Renal pelvis (tissue), 4 donors: ENCODE results near the gene ACAD10. TPM values are rescaled to one million over a fixed set of nuclear protein-coding genes. Genes with fewer than 3 reads are reported as not detected.

Experiments
- DNase-seq: peaks from one replicate; pipeline ENCODE4 v3.0.0-alpha.2; 2013
- polyA plus RNA-seq, 3 donors: library from polyadenylated mRNA; unstranded; fragments of 120-200 nt; gene quantifications; one replicate each; pipeline ENCODE4 v1.2.1, GENCODE V29; 2013; ENCODE audit not compliant: insufficient read length in 3 of 3

ACAD10 gene
- polyA plus RNA-seq, 3 donors, result 31.8 to 53.2 (median 49.8) TPM

DNA sequence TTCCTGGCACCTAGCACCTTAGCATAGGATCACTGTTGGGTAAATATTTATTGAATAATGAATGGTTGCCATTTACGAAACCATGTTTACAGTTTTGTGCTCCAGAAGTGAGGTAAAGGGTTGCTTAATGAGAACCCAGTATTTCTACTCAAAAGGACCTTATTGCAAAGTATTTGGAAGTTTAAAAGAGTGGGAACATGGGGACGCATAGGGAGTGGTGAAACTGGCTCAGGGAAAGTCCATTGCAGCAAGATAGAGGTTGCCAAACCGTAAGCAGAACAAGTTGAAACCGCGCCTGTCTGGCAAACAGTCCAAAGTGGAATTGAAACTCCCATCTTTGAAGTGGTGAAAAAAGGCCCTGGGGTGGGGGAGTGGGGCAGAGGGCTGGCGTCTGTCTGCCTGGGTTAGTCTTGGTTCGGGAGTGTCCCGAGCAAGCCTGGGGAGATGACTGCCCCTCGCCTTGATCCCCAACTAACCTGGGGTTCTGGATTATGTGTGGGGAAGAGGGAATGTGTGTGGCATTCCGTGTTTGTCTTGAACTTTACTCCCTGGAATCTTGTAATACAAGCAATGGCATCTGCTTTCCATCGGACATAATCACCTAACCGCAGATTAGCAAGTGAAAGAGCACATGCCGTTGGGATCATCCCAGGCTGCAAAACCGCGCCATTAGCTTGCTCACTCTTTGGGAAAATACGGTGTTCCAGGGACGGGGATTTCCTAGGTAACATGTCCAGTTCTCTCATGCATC, 88.1 kb downstream of the ACAD10 start:
- no peak for DNase-seq

DNA sequence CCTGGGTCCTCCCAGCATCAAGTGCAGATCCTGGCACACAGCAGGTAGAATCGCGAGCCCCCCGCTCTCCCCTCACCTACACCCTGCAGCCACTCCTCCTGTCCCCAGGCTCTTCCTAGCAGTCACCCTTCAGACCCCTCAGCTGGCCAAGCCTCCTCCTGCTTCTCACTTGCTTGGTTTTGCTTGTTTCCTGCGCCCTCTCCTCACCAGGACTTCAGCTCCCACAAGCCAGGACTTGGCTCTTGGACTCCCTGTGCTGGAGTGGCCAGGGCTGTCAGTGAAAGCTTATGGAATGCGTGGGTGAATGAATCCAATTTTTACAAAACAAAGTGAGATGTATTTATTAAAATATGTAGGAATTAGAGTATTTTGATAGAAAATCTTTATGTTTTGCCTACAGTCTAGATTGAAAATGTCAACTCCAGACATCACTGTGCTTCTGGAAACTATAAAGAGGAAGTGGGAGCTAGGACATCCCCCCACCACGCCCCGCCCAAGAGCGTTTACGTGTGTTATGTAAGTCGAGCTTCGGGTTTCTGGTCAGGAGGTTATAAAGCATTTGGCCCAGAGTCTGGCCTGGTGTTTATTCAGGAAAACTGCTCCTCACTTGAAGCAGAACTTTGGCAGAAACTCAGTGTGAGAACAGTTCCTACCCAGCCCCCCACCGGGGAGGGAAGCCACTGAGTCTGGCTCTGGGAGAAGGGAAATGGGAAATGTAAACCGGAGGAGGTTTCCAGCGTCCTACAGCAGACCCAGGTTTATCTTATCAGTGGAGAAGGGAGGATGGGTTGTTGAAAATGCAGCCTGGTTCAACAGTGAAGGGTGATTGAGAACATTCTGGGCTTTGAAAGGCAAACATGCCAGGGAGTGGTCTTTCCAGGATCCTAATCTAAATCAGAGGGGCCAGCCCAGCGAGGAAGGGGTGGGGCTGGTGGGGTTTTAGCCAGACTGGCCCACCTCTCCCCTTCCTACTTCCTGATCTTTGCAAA, 89.6 kb downstream of the ACAD10 start:
- DNase-seq, result peak; percentile 91

DNA sequence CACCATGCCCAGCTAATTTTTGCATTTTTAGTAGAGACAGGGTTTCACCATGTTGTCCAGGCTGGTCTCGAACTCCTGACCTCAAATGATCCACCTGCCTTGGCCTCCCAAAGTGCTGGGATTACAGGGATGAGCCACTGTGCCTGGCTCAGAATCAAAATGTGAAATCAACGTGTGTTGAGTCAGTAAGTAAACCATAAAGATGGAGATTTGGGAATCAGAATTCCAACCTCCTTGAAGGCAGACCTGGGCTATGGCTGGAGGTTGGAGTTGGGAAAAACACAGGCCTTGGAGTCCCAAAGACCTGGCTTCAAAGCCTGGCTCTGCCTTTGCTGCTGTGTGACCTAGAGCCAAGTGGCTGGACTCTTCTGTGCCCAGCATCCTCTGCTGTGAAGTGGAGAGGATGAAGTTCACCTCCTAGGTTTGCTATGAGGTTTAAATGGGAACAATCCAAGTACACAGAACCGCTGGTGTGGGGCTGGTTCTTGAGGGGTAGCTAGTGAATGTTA, 91.0 kb downstream of the ACAD10 start:
- no peak for DNase-seq

DNA sequence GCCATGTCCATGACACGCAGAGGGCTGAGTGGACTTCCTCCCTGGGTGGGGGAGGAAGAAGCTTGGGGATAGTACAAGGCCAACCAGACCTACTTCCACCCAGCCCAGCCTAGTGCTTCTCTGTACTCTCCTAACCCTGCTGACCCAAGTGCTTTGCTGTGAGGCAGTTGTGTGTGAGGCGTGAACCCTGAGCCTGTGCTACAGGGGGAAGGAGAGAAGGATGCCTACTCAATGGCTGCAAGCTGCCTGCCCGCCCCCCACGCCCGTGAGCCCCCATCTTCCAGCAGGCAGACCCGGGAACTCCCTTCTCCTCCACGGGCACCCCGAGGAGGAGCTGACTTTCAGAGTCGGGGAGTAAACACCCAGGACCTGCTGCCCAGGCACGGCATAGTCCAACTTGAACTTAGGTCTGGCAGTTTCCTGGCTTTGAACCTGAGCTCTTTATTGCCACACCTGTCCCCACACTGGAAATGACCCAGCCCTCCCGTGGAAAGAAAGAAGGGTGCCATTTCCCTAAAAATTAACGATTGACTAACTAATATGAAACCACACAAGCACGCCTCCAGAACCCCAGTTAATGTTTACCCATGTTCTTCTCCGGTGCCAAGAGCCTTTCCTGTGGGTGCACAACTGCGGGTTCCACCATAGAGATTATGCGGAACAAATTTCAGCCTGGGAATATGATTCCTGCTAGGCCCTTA, 91.6 kb downstream of the ACAD10 start:
- DNase-seq, result no peak

DNA sequence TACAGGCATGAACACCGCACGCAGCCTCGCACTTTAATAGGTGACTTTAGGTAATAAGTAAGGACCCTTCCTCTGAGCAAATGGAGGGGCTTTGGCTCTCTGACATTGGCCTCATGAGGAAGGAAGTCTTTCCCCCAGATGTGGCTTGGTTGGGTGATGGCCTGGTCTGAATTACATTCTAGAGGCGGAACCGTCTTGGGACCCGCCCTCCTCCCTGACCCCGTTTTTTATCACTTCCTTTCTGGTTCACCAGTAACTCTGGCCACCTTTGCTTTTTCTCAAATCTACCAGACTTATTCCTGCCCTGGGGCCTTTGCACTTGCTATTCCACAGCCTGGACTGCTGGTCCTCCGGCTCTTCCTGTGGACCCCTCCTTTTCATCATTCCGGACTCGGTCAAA, 94.3 kb downstream of the ACAD10 start:
- no peak for DNase-seq

DNA sequence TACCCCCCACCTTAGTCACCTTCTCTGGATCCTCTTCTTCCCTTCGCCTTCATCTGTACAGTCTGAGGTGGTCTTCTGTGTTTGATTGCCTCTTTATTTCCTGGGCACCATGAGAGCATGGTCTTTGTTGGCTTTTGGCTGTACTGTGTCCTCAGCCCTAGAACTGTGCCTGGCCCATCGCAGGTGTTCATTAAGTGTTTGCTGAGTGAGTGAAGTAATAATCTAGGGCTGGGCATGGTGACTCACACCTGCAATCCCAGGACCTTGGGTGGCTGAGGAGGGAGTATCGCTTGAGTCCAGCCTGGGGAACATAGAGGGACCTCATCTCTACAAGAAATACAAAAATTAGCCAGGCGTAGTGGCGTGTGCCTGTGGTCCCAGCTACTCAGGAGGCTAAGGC, 94.8 kb downstream of the ACAD10 start:
- no peak for DNase-seq

DNA sequence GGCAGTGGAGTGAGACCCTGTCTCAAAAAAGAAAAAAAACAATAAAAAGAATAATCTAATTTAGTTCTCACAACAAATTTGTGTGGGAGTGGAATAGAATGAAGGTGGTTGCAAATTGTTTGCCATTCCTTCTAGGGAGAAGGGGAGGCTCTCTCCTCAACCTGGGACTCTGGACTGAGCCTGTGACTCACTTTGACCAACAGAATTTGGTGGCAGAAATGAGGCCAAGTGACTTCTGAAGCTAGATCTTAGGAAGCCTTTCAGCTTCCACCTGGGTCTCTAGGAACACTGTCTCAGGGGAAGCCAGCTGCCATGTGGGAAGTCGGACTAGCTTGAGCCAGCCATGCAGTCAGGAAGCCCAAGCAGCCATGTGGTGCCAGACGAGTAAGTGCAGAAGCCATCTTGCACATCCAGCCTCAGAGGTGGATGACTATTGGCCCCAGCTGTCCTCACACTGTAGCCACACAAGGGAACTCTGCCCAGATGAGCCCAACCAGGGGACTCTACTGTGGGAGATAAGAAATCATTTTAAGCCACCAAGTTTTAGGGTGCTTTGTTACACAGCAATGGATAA, 95.3 kb downstream of the ACAD10 start:
- DNase-seq, result no peak

DNA sequence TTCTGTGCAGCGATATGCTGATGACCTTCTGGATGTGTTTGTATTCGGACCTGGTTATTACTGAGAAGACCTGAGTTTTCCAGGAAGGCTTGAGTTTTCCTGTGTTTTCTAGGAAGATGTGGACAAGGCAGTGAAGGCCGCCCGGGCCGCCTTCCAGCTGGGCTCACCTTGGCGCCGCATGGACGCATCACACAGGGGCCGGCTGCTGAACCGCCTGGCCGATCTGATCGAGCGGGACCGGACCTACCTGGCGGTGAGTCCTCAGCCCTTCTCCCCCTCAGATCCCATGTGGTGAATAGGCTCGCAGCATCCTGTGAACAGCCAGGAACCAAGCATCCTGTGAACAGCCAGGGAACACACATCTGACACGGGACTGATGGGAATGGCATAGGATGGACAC, 97.2 kb downstream of the ACAD10 start:
- DNase-seq, result no peak

DNA sequence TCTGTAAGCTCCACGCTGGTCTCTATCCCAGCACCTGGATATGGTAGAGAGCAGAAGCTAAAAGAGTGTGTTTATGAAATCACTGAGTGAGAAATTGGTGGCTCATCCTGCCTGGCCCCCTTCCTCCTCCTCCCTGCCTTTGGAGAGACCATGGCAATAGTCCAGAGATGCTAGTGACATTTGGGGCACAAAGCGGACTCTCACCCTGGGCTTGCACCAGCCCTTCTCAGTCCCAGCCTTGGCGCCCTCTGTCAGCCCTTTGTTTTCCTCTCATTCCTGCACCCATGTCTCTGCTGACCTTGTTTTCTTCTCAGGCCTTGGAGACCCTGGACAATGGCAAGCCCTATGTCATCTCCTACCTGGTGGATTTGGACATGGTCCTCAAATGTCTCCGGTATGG, 99.1 kb downstream of the ACAD10 start:
- DNase-seq, result no peak

DNA sequence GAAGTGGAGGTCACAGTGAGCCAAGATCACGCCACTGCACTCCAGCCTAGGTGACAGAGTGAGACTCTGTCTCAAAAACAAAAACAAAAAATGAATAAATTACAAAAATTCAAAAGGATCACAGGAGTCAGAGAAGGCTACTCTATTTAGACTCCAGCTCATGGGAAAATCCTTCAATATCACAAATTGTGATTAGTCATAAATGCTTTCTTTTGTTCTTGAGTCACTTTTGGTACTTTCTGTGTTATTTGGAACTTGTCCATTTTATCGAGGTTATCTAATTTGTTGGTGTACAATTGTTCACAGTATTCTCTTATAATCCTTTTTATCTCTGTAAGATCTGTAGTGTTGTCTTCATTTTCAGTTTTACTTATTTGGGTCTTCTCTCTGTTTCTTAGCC, 99.8 kb downstream of the ACAD10 start:
- DNase-seq, result no peak

DNA sequence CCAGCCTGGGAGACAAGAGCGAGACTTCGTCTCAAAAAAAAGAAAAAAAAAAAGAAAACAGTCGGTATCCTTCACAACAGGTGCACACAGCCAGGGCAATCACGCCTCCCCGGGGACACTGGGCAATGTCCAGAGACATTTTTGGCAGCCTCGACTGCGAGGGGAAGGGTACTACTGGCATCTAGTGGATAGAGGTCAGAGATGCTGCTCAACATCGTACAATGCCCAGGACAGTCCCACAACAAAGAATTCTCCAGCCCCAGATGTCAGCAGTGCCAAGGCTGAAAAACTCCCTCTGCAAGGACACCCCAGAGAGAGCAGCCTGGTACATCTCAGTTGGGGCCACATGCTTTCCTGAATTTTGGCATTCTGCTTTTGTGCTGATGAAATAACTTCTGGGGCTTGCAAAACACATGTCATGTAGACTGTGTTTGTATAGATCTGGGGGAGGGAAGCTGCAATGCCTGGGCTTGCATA, 102.4 kb downstream of the ACAD10 start:
- DNase-seq, result no peak

DNA sequence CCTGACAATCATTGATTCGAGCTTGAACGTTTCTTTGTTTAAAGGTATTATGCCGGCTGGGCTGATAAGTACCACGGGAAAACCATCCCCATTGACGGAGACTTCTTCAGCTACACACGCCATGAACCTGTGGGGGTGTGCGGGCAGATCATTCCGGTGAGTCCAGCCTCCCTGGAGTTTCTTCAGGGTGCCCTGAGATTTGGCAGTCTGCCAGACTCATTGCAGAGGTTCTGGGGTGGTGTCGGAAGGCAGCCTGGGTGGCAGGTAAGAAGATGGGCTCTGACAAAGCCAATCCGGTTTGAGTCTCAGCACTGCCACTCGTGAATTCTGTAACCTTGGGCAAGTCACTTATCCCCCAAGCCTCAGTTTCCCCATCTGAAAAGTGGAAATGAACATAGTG, 103.9 kb downstream of the ACAD10 start:
- DNase-seq, result no peak

DNA sequence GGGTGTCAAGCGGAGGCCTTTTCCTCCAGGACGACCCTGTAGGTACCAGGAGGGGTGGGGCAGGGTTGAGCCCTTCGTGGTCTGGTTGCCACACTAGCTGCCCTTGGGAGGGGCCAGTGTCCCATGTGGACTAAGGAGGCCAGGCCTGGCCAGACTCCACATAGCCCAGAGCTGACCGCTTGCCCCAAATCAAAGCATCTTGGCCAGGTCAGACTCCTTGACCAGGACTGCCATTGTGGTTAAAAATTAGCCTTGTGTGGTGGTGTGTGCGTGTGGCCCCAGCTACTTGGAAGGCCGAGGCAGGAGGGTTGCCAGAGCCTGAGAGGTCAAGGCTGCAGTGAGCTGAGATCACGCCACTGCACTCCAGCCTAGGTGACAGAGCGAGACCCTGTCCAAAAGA, 105.7 kb downstream of the ACAD10 start:
- no peak for DNase-seq

DNA sequence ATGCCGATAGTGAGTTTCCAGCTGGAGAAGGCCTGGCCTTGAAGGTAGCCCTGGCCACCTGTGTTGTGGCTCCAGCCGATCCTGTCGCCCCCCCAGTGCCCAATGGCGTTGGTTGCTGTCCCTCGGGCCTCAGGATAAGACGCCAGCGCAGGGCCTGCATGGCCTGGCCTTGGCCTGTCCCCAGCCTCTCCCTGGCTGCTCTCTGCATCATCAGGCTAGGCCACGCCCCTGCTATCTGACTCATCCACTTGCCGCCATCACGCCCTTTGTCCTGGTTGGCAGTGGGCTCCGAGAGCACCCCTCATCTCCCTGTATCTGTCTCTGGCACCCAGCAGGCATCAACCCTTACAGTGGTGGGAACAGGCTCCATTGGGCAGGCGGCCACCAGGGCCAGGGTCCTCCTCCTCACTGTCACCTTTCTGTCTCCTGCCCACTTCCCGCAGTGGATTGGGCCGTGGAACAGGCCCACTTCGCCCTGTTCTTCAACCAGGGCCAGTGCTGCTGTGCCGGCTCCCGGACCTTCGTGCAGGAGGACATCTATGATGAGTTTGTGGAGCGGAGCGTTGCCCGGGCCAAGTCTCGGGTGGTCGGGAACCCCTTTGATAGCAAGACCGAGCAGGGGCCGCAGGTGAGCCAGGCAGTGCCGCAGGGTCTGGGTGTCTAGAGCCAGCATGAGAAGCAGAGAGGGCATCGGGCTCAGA, 106.5 kb downstream of the ACAD10 start:
- no peak for DNase-seq

DNA sequence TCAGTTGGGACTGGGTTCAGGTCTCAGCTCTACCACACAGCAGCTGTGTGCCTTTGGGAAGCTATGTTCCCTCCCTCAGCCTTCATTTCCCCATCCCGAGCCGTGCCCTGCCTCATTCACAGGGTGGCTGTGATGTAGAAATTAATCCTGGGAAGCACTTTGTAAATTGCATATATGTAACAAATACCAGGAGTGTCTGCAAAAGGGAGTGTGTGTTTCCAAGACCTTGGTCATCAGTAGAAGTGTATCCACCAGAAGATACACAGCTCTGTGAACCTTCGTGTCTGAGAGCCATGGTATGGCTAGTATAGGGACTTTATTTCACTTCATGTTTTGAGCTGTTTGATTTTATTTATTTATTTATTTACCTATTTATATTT, 107.0 kb downstream of the ACAD10 start:
- no peak for DNase-seq

DNA sequence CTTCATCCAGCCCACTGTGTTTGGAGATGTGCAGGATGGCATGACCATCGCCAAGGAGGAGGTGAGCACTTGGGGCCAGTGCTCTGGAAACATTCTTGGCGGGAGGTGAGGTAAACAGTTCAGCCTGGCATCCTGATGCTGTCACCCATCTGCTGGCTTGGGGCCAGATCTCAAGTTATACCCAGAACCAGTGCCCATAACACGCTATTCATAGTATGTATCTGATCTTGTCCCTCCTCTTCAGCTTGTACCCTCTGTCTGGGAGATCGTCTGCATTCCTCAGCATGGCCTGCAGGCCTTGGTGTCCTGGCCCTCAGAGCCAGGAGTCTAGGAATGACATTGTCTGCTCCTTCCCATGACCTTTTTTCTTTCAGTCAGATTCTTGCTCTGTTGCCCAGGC, 112.3 kb downstream of the ACAD10 start:
- DNase-seq, result no peak

DNA sequence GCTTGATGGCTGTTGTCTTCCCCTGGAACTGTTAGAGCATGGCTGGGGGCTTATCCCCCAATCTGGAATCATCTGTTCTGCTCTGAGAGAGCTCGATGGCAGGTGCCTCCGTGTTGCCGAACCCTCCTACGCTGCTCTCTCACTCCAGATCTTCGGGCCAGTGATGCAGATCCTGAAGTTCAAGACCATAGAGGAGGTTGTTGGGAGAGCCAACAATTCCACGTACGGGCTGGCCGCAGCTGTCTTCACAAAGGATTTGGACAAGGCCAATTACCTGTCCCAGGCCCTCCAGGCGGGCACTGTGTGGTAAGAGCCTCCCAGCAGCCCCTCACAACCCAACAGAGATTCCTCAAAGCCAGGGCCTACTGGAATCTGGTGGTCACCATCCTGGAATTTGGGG, 113.9 kb downstream of the ACAD10 start:
- no peak for DNase-seq

DNA sequence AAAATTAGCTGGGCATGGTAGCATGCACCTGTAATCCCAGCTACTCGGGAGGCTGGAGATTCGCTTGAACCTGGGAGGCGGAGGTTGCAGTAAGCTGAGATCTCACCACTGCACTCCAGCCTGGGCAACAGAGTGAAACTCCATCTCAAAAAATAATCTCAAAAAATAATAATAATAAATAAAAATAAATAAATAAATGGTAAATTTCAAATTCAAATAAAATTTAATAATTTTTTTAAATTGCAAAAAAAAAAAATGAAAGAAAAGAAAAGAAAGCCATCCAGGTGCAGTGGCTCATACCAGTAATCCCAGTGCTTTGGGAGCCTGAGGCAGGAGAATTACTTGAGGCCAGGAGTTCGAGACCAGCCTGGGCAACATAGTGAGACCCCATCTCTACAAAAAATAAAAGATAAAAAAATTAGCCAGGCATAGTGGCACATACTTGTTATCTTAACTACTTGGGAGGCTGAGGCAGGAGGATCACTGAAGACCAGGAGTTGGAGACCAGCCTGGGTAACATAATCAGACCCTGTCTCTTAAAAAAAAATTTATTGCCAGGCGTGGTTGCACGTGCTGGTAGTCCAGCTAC, 117.3 kb downstream of the ACAD10 start:
- no peak for DNase-seq

DNA sequence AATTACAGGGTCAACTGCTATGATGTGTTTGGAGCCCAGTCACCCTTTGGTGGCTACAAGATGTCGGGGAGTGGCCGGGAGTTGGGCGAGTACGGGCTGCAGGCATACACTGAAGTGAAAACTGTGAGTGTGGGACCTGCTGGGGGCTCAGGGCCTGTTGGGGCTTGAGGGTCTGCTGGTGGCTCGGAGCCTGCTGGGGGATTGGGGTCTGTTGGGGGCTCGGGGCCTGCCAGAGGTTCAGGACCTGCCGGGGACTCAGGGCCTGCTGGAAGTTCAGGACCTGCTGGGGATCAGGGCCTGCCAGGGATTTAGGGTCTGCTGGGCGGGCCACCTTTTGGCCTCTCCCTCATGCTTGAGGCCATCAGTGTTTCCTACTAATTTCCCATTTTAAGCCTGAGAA, 118.0 kb downstream of the ACAD10 start:
- no peak for DNase-seq

DNA sequence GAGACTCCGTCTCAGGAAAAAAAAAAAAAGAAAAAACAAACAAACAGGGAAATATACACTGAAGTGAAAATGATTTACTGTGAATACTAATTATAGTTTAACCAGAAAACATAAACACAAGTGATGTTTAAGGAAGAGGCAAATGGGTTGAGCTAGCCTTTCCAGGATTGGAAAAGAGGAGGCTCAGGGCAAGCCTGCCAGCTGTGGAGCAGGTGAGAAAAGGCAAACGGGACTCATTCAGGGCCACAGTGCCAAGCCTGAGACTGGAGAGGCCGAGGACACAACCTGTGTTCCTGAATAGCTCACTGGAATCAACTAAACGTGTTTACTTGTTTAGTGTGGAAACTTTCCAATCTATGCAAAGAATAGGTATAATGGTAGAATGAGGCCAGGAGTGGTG, 120.5 kb downstream of the ACAD10 start:
- no peak for DNase-seq
